GM19043 (cell line): ENCODE measurements around the gene LUC7L2.
"Not testable (repeated sequence)": the region's sequence is repeated elsewhere in the genome, so short reads cannot be mapped to it uniquely, and the experiment has no call there.

Experiments
- ATAC-seq: cut with Tn5 transposase; IDR thresholded peaks from one replicate; pipeline ENCODE4 v1.9.1; 2021; ENCODE audit warnings: low read depth; ENCODE audit not compliant: unreplicated experiment

LUC7L2 gene

DNA sequence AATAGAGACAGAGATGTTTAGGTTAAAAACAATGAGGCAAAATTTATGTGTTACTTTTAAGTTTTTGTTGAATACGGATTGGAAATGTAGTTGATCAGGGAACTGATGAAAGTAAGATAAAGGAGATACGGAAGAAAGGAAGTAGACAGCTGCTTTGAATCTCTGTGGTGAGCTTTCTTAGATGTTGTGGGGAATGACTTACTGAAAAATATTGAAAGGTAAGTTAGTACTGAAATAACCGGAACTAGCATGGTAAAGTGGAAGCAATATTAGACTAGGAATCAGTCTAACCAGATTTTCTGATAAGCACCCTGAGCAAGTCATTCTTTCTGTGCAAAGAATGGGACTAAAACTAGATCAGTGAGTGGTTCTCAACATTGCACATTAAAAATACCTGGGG is 34.8 kb downstream of the LUC7L2 start:
- ATAC-seq = no peak

DNA sequence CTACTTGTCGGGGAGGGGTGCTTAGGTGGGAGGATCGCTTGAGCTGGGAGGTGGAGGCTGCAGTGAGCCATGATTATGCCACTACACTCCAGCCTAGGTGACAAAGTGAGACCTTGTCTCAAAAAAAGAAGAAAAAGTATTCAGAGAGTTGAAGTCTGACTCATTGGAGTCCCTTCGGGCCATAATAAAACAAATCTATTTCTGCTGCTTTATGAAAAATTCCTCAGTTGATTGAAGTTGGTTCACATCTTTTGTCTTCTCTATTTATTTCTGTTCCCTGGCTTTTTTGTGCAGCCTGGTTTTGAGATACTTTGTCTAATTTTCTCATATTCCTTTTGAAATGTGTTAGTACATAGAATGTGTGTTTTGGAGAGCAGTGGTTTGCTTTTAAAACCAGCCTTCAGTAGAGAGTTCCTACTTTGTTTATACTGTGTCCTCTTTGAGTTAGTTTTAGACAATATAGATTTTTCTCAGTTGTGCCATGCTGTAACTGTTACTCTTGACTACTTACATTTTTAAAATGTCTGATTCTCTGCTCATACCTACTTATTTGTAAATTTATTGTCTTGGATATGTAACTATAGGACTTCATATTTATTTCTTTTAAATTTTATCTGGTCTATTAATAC is 36.7 kb downstream of the LUC7L2 start:
- no peak for ATAC-seq

- no peak for ATAC-seq
Measured at GRCh38 chr7:139397192-139397591, 37.5 kb downstream of the LUC7L2 start.

GRCh38 chr7:139403601-139404000 is 43.9 kb downstream of the LUC7L2 start:
- ATAC-seq = no peak

DNA sequence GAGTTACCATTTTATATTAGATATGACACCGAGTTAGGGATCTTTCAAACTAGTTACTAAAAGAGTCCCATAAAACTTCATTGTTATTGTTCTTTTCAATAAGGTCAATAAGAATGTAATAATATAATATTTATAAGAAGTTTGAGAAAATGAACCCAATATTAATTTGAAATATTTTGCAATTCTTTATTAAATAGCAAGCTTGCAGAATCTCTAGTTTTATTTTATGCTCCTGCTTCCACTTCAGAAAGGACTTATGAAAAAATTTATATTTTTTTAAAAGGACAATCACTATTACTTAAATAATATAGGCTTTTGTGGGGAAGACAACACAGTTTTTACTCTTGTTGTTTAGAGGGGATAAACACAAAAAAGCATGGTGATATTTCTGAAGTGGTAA is 47.9 kb downstream of the LUC7L2 start:
- no peak for ATAC-seq

GRCh38 chr7:139414743-139415402 is 55.2 kb downstream of the LUC7L2 start:
- ATAC-seq = not testable (repeated sequence)

GRCh38 chr7:139416405-139416804 is 56.7 kb downstream of the LUC7L2 start:
- ATAC-seq = no peak

DNA sequence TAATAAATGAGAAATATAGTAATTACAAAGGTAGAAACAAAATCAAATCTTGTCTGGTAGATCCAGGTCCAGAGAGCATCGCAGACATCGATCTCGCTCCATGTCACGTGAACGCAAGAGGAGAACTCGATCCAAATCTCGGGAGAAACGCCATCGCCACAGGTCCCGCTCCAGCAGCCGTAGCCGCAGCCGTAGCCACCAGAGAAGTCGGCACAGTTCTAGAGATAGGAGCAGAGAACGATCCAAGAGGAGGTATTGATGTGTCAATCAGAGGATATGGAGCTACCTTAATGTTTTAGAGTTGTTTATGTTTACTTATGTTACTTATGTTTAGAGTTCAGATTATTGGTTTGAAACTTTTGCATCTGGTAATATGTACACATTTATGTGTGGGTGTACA is 57.8 kb downstream of the LUC7L2 start:
- ATAC-seq = no peak

- ATAC-seq = no peak
Measured at GRCh38 chr7:139421123-139421522, 61.4 kb downstream of the LUC7L2 start.

DNA sequence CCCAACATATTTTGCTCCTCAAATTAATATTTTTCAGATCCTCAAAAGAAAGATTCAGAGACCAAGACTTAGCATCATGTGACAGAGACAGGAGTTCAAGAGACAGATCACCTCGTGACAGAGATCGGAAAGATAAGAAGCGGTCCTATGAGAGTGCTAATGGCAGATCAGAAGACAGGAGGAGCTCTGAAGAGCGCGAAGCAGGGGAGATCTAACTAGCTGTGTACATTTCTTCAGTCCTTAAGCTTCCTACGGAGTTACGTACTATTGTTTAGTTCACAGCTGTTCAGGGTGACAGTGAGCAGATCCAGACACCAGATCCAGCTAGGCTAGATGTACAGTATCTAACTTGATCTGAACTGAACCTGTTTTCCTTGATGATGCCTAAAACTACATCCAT is 62.4 kb downstream of the LUC7L2 start:
- no peak for ATAC-seq

- no peak for ATAC-seq
Measured at GRCh38 chr7:139423091-139423490, 63.4 kb downstream of the LUC7L2 start.

GRCh38 chr7:139424004-139424403 is 64.3 kb downstream of the LUC7L2 start:
- no peak for ATAC-seq

DNA sequence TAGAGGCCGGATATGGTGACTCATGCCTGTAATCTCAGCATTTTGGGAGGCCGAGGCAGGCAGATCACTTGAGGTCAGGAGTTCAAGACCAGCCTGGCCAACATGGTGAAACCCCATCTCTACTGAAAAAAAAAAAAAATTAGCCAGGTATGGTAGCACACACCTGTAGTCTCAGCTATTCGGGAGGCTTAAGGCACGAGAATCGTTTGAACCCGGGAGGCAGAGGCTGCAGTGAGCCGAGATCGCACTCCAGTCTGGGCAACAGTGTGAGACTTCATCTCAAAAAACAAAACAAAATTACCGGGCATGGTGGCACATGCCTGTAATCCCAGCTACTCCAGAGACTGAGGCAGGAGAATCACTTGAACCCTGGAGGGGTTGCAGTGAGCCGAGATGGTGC is 66.0 kb downstream of the LUC7L2 start:
- not testable (repeated sequence) for ATAC-seq

GRCh38 chr7:139426258-139427028 is 66.7 kb downstream of the LUC7L2 start:
- no peak for ATAC-seq

DNA sequence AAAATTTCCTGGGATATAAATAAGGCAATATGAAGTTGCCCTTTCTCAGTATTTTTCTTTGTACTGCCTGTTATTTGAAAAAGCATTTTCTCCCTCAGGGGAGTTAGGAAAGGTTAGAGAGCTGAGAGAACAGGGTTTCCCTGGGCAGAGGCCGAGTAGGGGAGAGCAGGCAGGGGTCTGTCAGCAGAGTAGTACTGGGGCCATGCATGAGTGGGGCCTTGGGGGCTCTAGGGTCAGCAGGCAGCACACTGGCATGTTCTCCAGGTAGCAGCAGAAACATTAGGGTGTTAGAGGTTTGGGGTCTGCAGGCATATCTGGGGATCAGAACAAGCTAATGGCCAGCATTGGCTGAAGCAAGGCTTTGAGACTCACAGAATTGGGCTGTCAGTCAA is 67.3 kb downstream of the LUC7L2 start:
- no peak for ATAC-seq

DNA sequence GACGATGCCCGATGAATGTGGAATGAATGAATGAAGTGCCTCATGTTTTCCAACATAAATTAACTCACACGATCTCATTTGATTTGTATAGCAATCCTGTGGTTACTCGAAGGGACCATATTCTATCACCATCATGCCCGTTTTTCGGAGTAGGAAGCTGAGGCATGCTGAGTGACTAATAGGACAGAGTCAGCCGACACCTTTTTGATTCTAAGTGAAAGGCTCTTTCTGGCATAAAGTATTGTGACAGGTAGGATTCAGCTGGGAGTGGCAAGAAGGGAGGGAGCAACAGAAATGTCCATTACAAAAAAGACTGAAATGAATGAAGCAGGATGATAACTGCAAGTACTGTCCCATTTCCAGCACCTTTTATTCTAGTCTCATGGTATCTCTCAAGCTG is 68.1 kb downstream of the LUC7L2 start:
- ATAC-seq = no peak

DNA sequence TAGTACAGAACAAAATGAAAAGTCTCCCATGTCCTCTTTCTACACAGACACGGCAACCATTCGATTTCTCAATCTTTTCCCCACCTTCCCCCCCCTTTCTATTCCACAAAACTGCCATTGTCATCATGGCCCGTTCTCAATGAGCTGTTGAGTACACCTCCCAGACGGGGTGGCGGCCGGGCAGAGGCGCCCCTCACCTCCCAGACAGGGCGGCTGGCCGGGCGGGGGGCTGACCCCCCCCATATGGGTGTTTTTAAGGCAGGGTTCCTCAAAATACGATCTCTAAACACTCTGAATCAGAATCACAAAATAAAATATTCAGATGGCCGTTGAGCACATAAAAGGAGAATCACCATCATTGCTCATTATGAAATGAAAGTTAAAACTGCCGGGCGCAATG is 70.0 kb downstream of the LUC7L2 start:
- not testable (repeated sequence) for ATAC-seq

DNA sequence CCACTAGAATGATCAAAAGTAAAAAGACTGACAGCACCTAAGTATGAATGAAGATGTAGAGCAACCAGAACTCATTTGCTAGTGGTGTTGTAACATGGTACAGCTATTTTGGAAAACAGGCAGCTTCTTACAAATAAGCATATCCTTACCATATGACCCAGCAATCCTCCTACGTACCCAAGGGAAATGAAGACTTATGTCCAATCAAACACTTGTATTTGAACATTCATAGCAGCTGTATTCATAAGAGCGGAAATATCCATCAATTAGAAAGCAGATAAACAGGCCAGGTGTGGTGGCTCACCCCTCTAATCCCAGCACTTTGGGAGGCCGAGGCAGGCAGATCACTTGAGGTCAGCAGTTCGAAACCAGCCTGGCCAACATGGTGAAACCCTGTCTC is 70.7 kb downstream of the LUC7L2 start:
- ATAC-seq = no peak

- ATAC-seq = no peak
Measured at GRCh38 chr7:139431010-139431409, 71.3 kb downstream of the LUC7L2 start.

DNA sequence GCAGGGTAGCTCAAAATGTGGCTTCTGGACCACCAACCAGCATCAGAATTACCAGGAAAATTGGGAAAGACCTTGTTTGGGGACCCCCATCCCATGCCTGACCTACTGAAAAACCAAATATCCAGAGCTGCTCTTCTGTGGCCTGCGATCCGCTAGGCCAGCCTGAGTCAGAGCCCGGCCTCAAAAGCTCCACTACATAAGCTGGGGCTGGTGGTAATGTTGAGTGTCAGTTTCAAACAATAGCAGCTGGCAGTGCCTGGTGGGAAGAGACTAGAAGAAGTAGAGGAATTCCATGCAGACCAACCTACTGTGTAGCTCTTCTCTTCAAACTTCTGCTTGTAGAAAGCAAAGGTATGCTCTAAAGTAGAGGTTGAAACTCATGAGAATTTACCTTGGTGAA is 71.8 kb downstream of the LUC7L2 start:
- ATAC-seq = no peak

GRCh38 chr7:139436806-139437205 is 77.1 kb downstream of the LUC7L2 start:
- no peak for ATAC-seq

GRCh38 chr7:139439375-139439774 is 79.7 kb downstream of the LUC7L2 start:
- no peak for ATAC-seq
